Common myeloid progenitor, CD34-positive (primary cell): ENCODE results near the gene ECHS1.

ENCODE experiments used
- CTCF ChIA-PET: fragments of 350-600 bp; sonication (Branson Sonifier 250); formaldehyde crosslinking; loops from one replicate; lab custom pipeline; 2021; ENCODE audit warnings: antibody characterized with exemption; lab: Charles Lee
- POLR2A ChIA-PET: fragments of 350-600 bp; sonication (Branson Sonifier 250); formaldehyde crosslinking; loops from one replicate; lab custom pipeline; 2021; ENCODE audit warnings: antibody characterized with exemption; lab: Charles Lee
- DNase-seq, 3 donors: peaks; one replicate each; pipeline versions ENCODE4 v3.0.0 to v3.0.0-alpha.2; 2013
- H3K27ac ChIP-seq, 2 experiments: 1 replicate in 1 of 2; 2 replicates in 1 of 2; pipeline ENCODE4 v1.7.0; 2013; ENCODE audit warnings: inconsistent platforms in 2 of 2, low read length in 2 of 2, mild to moderate bottlenecking in 2 of 2, low read depth in 1 of 2, moderate library complexity in 1 of 2; ENCODE audit not compliant: severe bottlenecking in 2 of 2, insufficient read depth in 1 of 2, poor library complexity in 1 of 2
- H3K27me3 ChIP-seq, 5 experiments: replicated peaks in 2 of 5; 1 replicate in 3 of 5; 2 replicates in 2 of 5; pipeline versions ENCODE4 v1.6.1 to v1.7.0; 2013; ENCODE audit warnings: low read length in 4 of 5, mild to moderate bottlenecking in 2 of 5, moderate library complexity in 2 of 5, inconsistent platforms in 1 of 5; ENCODE audit not compliant: insufficient read depth in 5 of 5, control insufficient read depth in 4 of 5
- H3K36me3 ChIP-seq, 4 experiments: 1 replicate in 2 of 4; 2 replicates in 2 of 4; pipeline versions ENCODE4 v1.6.1 to v1.7.0; 2013; ENCODE audit warnings: low read length in 3 of 4, control low read depth in 1 of 4, mild to moderate bottlenecking in 1 of 4; ENCODE audit not compliant: control insufficient read depth in 4 of 4, insufficient read depth in 4 of 4
- H3K4me1 ChIP-seq, 4 experiments: 1 replicate in 3 of 4; 2 replicates in 1 of 4; pipeline versions ENCODE4 v1.6.1 to v1.7.1; 2013; ENCODE audit warnings: low read length in 3 of 4, mild to moderate bottlenecking in 3 of 4, control low read depth in 1 of 4, inconsistent platforms in 1 of 4, moderate library complexity in 1 of 4; ENCODE audit not compliant: control insufficient read depth in 4 of 4, insufficient read depth in 4 of 4; ENCODE audit errors: control extremely low read depth in 1 of 4
- H3K4me3 ChIP-seq, 7 experiments: 1 replicate in 4 of 7; 2 replicates in 3 of 7; pipeline versions ENCODE4 v1.5.1 to v1.7.0; 2013; ENCODE audit warnings: mild to moderate bottlenecking in 7 of 7, low read length in 6 of 7, moderate library complexity in 6 of 7, inconsistent platforms in 2 of 7, low read depth in 2 of 7, control low read depth in 1 of 7; ENCODE audit not compliant: insufficient read depth in 4 of 7, control insufficient read depth in 1 of 7; ENCODE audit errors: extremely low read depth in 1 of 7
- H3K9me3 ChIP-seq, 5 experiments: 1 replicate in 4 of 5; 2 replicates in 1 of 5; pipeline versions ENCODE4 v1.6.1 to v1.7.1; 2013; ENCODE audit warnings: low read length in 4 of 5, mild to moderate bottlenecking in 2 of 5, inconsistent platforms in 1 of 5, low read depth in 1 of 5, moderate library complexity in 1 of 5; ENCODE audit not compliant: control insufficient read depth in 4 of 5, insufficient read depth in 2 of 5; ENCODE audit errors: control extremely low read depth in 1 of 5
- WGBS: methylation state at CpG from one replicate; pipeline ENCODE4 v1.1.5; 2013; ENCODE audit not compliant: insufficient coverage; 5-methylcytosine and 5-hydroxymethylcytosine counted together

The ECHS1 gene

DNA sequence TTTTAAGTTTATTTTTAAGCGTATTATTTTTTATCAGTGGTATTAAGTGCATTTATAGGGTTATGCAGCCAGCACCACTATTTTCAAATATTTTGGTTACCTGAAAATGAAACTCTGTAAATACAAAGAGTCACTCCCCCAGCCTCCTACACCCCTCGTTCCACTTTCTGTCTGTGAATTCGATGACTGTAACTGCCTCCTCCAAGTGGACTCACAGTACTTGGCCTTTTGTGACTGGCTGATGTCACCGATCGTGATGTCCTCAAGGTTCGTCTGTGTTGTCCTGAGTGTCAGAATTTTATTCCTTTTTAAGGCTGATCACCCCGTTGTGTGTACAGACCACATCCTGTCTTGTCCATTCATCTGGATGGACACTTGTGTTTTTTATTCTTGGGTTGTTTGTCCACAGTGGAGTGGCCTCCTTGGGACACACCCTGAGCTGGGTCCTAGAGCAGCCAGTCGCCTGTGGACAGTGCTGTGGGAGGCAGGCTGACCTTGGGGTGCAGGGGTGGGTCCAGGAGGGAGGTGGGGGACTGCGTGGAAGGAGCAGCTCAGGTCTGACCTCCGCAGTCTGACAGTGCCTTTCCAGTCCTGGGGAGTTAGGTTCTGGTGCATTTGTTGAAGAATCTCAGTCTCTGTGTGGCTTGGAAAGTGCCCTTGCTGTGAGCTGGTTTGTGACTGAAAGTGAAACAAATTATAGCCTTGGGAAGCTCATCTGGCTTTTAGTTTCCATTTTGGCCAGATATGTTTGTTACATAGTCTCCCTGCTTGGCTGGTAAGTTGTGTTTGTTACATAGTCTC, 27.7 kb upstream of the ECHS1 start:
- Histone ChIP-seq H3K27me3 (no peaks in the 10 kb centered on the region), H3K4me3 (no peak overlapping the region), H3K4me1 (no peaks in the 10 kb centered on the region), H3K9me3 (no peaks in the 10 kb centered on the region), H3K27ac (no peak overlapping the region), H3K36me3 (peaks cover 25 to 79% (median 61%) of the 10 kb centered on the region in 4 experiments)
- POLR2A ChIA-PET, result no interaction called here
- 94% methylated on average over 8 of the region's 10 CpGs for WGBS
- no peak for DNase-seq
- CTCF ChIA-PET, result interaction anchor here (0.7 kb wide), 1 partner anchor 115 kb away, joined by 4 read pairs; no protein-coding TSS in a partner anchor

DNA sequence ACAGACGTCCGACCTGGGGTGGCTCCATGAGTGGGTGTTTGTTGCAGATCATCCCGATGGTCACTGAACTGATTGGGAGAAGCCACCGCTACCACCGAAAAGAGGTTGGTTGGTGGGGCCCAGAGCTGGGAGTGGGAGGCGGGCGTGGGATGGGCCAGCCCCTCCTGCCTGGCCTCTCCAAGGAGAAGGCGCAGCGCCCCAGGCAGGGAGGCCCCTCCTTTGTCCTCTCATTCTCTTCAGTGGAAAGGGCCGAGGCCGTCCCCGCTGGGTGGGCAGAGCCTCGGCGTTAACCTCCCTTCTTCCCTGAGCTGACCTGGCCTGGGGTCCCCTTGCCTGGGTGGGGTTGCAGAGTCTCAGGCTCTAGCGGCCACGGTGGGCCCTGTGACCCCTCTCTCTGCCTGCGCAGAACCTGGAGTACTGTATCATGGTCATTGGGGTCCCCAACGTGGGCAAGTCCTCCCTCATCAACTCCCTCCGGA, 26.0 kb upstream of the ECHS1 start:
- no peaks in the 10 kb centered on the region for H3K27me3 ChIP-seq
- ChIA-PET POLR2A (no interaction called here), CTCF (interaction anchor here (1.7 kb wide), 1 partner anchor 69 kb away, joined by 5 read pairs; no protein-coding TSS in a partner anchor)
- 97% methylated on average over 15 of the region's 19 CpGs for WGBS
- no peak for DNase-seq
- no peak overlapping the region for H3K27ac ChIP-seq
- peaks cover 5 to 11% (median 8%) of the 10 kb centered on the region in 4 experiments for H3K4me1 ChIP-seq
- H3K9me3 ChIP-seq, result no peaks in the 10 kb centered on the region
- peaks cover 17 to 68% (median 51%) of the 10 kb centered on the region in 4 experiments for H3K36me3 ChIP-seq
- no peak overlapping the region for H3K4me3 ChIP-seq

DNA sequence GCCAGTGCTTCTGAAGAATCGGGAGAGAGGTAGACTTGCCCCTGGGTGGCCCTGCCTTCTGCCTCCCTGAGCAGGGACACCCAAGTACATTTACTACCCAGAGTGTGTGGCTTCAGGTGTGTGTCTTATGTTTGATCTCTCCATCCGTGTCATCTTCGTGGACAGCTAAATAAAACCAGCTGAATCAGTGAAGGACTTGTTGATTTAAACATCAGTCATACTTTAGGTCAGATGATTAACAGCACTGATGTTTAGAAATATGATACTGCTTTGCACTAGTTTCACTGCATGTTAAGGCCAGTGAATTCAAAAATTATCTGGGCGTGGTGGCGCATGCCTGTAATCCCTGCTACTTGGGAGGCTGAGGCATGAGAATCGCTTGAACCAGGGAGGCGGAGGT, 24.8 kb upstream of the ECHS1 start:
- Histone ChIP-seq H3K36me3 (peaks cover 14 to 58% (median 44%) of the 10 kb centered on the region in 4 experiments), H3K27ac (no peak overlapping the region), H3K9me3 (no peaks in the 10 kb centered on the region), H3K4me3 (no peak overlapping the region), H3K4me1 (peaks cover 5 to 16% (median 10%) of the 10 kb centered on the region in 4 experiments), H3K27me3 (no peaks in the 10 kb centered on the region)
- WGBS, result 98% methylated on average over 4 of the region's 7 CpGs
- CTCF ChIA-PET, result interaction anchor here (1.7 kb wide), 1 partner anchor 68 kb away, joined by 5 read pairs; no protein-coding TSS in a partner anchor
- POLR2A ChIA-PET, result no interaction called here
- DNase-seq, result no peak

DNA sequence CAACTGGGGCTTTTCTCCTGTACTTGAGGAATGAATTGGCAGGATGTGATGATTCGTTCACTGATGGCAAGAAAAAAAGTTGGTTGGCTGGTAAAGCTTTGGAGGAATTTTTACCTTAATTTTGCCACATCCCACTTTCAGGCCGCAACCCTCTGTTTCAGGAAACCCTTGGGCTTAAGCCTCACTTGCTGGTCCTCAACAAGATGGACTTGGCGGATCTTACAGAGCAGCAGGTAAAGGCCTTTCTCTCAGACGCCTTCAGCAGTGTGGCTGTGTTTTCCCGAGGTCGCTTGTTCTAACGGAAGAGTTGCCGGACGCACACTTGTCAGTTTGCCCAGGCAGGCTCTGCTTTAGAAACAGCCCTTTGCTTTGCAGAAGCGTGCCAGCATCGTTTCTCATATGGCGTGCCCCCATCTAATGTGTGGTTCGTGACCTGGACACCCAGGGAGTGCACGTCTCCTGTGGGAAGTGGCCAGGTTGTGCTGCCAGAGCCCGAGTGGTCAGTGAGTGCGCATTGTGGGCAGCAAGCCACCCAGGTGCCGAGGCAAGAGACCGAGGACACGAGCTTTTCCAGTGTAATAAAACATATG, 23.0 kb upstream of the ECHS1 start:
- ChIA-PET CTCF (no interaction called here), POLR2A (no interaction called here)
- no peaks in the 10 kb centered on the region for H3K9me3 ChIP-seq

DNA sequence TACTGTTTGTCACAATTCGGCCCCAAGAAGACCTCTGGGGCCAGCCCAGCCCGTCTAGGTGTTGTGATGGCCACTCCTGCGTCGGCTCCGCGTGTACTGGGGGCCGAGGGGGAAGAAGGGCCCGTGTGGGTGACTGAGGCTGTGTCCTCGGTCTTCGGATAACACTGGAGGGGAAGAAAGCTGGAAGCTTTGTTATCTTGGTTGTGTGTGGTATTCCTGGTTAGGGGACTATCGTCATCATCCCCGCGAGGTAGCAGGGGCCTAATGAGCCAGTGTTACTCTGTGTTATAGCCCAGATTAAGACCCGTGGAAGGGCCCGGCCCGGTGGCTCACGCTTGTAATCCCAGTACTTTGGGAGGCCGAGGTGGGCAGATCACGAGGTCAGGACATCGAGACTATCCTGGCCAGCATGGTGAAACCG, 21.7 kb upstream of the ECHS1 start:
- H3K36me3 ChIP-seq, result peaks cover 7 to 35% (median 25%) of the 10 kb centered on the region in 4 experiments
- H3K9me3 ChIP-seq, result no peaks in the 10 kb centered on the region
- H3K4me1 ChIP-seq, result peaks cover 5 to 23% (median 16%) of the 10 kb centered on the region in 4 experiments
- ChIA-PET POLR2A (no interaction called here), CTCF (no interaction called here)
- peak overlapping the region; percentile 71 to 90 (median 86) for H3K4me3 ChIP-seq
- peak overlapping the region; percentile 54 to 85 for H3K27ac ChIP-seq
- no peaks in the 10 kb centered on the region for H3K27me3 ChIP-seq
- no peak for DNase-seq
- 44% methylated on average over 18 of the region's 21 CpGs for WGBS

More for the DNA sequence above, 23.0 kb upstream of the ECHS1 start:
- peaks cover 7 to 42% (median 31%) of the 10 kb centered on the region in 4 experiments for H3K36me3 ChIP-seq
- WGBS, result over 99% methylated on average over 14 of the region's 19 CpGs
- no peaks in the 10 kb centered on the region for H3K27me3 ChIP-seq
- H3K4me3 ChIP-seq, result no peak overlapping the region
- peaks cover 5 to 16% (median 10%) of the 10 kb centered on the region in 4 experiments for H3K4me1 ChIP-seq
- H3K27ac ChIP-seq, result no peak overlapping the region
- no peak for DNase-seq

DNA sequence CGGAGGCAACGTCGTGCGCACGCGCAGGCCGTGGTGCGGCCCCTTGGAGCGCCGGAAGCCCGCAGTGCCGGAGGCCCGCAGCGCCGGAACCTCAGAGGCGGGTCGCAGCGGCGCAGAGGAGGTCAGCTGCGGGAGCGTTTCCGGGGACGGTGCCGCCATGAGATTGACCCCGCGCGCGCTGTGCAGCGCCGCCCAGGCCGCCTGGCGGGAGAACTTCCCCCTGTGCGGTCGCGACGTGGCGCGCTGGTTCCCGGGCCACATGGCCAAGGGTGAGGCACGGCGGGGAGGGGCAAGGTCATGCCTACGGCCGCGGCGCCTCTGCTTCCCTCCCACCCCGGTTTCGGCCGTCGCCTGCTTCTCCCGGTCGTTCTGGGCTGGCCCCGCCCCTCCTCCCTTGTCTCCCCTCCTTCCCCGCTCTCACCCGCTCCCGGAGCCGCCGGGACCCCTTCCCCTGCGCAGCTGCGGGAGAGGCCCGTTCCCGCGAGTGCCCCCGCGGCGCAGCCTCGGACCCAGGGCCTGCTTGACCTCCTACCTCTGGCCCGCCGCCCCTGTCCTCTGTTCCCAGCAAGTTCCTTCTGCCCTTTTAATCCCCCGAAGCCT, 21.0 kb upstream of the ECHS1 start, which contains the start of gene MTG1:
Gene MTG1, plus strand, starts transcription at position 94 of the 600 bp plus-strand sequence. Its CDS starts 64 bp downstream, at position 158.
- POLR2A ChIA-PET, result no interaction called here
- no peaks in the 10 kb centered on the region for H3K9me3 ChIP-seq
- CTCF ChIA-PET, result no interaction called here
- H3K27me3 ChIP-seq, result no peaks in the 10 kb centered on the region
- H3K27ac ChIP-seq, result peak within 1 kb of the TSS; percentile 54 to 85
- H3K36me3 ChIP-seq, result peaks cover 7 to 29% (median 20%) of the 10 kb centered on the region in 4 experiments
- H3K4me3 ChIP-seq, result peak within 1 kb of the TSS; percentile 71 to 90 (median 86)
- H3K4me1 ChIP-seq, result peaks cover 5 to 29% (median 22%) of the 10 kb centered on the region in 4 experiments
- WGBS, result under 1% methylated on average over 59 of the region's 69 CpGs
- peak; percentile 83 to 85 (median 83) for DNase-seq
